ENCODE data around the gene MYO10. TPM values are rescaled to one million over a fixed set of nuclear protein-coding genes. Genes with fewer than 3 reads are reported as not detected.

The MYO10 gene
- total RNA-seq, 2 donors from 2014 or later = 24.7 to 77.0 TPM

GRCh38 chr5:16855898-16856297, 80.2 kb downstream of the MYO10 start:
- Histone ChIP-seq H3K27ac (no peak overlapping the region), H3K36me3 (no peaks in the 10 kb centered on the region), H3K4me3 (no peak overlapping the region), H3K4me1 (replicated peaks) (no peaks in the 10 kb centered on the region), H3K9me3 (no peaks in the 10 kb centered on the region), H3K27me3 (replicated peaks; ENCODE audit: insufficient read depth) (no peaks in the 10 kb centered on the region)
- TF ChIP-seq CTCF (IDR thresholded peaks at IDR 0.05) (no peak), POLR2A (IDR thresholded peaks at IDR 0.05) (no peak), POLR2AphosphoS5 (IDR thresholded peaks at IDR 0.05) (no peak)
- no peak for DNase-seq (ENCODE audit: low spot score)
- intact Hi-C loops (cut with DNase I) = no loop called here
- WGBS = 75% methylated on average over 10 of the region's 10 CpGs

- WGBS = 38% methylated on average over 5 of the region's 5 CpGs
- Histone ChIP-seq H3K9me3 (no peaks in the 10 kb centered on the region), H3K27ac (no peak overlapping the region), H3K4me1 (replicated peaks) (no peaks in the 10 kb centered on the region), H3K27me3 (replicated peaks; ENCODE audit: insufficient read depth) (no peaks in the 10 kb centered on the region), H3K36me3 (no peaks in the 10 kb centered on the region), H3K4me3 (no peak overlapping the region)
- TF ChIP-seq CTCF (IDR thresholded peaks at IDR 0.05) (no peak), POLR2A (IDR thresholded peaks at IDR 0.05) (no peak), POLR2AphosphoS5 (IDR thresholded peaks at IDR 0.05) (no peak)
- intact Hi-C loops (cut with DNase I) = no loop called here
- no peak for DNase-seq (ENCODE audit: low spot score)
Observed at GRCh38 chr5:16855485-16855884, 80.6 kb downstream of the MYO10 start.

- Histone ChIP-seq H3K4me3 (no peak overlapping the region), H3K9me3 (no peaks in the 10 kb centered on the region), H3K36me3 (no peaks in the 10 kb centered on the region), H3K4me1 (replicated peaks) (no peaks in the 10 kb centered on the region), H3K27ac (no peak overlapping the region), H3K27me3 (replicated peaks; ENCODE audit: insufficient read depth) (no peaks in the 10 kb centered on the region)
- intact Hi-C loops (cut with DNase I) = no loop called here
- no peak for TF ChIP-seq CTCF (IDR thresholded peaks at IDR 0.05)
- no peak for TF ChIP-seq POLR2AphosphoS5 (IDR thresholded peaks at IDR 0.05)
- TF ChIP-seq POLR2A (IDR thresholded peaks at IDR 0.05) = no peak
- WGBS = 86% methylated on average over 2 of the region's 2 CpGs
- DNase-seq (ENCODE audit: low spot score) = no peak
Observed at GRCh38 chr5:16854351-16854750, 81.7 kb downstream of the MYO10 start.

GRCh38 chr5:16853518-16853917, 82.6 kb downstream of the MYO10 start:
- no peak for DNase-seq (ENCODE audit: low spot score)
- Histone ChIP-seq H3K27me3 (replicated peaks; ENCODE audit: insufficient read depth) (no peaks in the 10 kb centered on the region), H3K36me3 (no peaks in the 10 kb centered on the region), H3K27ac (no peak overlapping the region), H3K4me1 (replicated peaks) (no peaks in the 10 kb centered on the region), H3K4me3 (no peak overlapping the region), H3K9me3 (no peaks in the 10 kb centered on the region)
- intact Hi-C loops (cut with DNase I) = no loop called here
- WGBS = 81% methylated on average over 4 of the region's 4 CpGs
- TF ChIP-seq POLR2A (IDR thresholded peaks at IDR 0.05) (no peak), CTCF (IDR thresholded peaks at IDR 0.05) (no peak), POLR2AphosphoS5 (IDR thresholded peaks at IDR 0.05) (no peak)

- H3K27me3 ChIP-seq (replicated peaks; ENCODE audit: insufficient read depth) = no peaks in the 10 kb centered on the region
Observed at GRCh38 chr5:16852251-16853005, 83.7 kb downstream of the MYO10 start.

More at GRCh38 chr5:16852251-16853005, 83.7 kb downstream of the MYO10 start:
- no peak for TF ChIP-seq POLR2AphosphoS5 (IDR thresholded peaks at IDR 0.05)
- no peak for TF ChIP-seq CTCF (IDR thresholded peaks at IDR 0.05)
- no peak for TF ChIP-seq POLR2A (IDR thresholded peaks at IDR 0.05)
- Histone ChIP-seq H3K4me3 (no peak overlapping the region), H3K27ac (no peak overlapping the region), H3K9me3 (no peaks in the 10 kb centered on the region), H3K4me1 (replicated peaks) (no peaks in the 10 kb centered on the region), H3K36me3 (no peaks in the 10 kb centered on the region)
- intact Hi-C loops (cut with DNase I) = no loop called here
- 75% methylated on average over 7 of the region's 7 CpGs for WGBS
- no peak for DNase-seq (ENCODE audit: low spot score)
